Rectal smooth muscle tissue (tissue), 1 donor: ENCODE results near the gene PAN3.

Experiments
- H3K27ac ChIP-seq: one replicate; pipeline ENCODE4 v1.7.0; 2013; ENCODE audit warnings: low read depth, low read length, inconsistent platforms
- H3K27me3 ChIP-seq: one replicate; pipeline ENCODE4 v1.7.0; 2013; ENCODE audit warnings: low read length; ENCODE audit not compliant: control insufficient read depth, insufficient read depth
- H3K36me3 ChIP-seq: one replicate; pipeline ENCODE4 v1.7.0; 2013; ENCODE audit warnings: low read length; ENCODE audit not compliant: control insufficient read depth, insufficient read depth
- H3K4me1 ChIP-seq: one replicate; pipeline ENCODE4 v1.7.0; 2013; ENCODE audit warnings: low read length; ENCODE audit not compliant: control insufficient read depth, insufficient read depth
- H3K4me3 ChIP-seq: one replicate; pipeline ENCODE4 v1.7.0; 2013; ENCODE audit warnings: low read length
- H3K9ac ChIP-seq: one replicate; pipeline ENCODE4 v1.7.0; 2013; ENCODE audit warnings: low read length

The PAN3 gene

DNA sequence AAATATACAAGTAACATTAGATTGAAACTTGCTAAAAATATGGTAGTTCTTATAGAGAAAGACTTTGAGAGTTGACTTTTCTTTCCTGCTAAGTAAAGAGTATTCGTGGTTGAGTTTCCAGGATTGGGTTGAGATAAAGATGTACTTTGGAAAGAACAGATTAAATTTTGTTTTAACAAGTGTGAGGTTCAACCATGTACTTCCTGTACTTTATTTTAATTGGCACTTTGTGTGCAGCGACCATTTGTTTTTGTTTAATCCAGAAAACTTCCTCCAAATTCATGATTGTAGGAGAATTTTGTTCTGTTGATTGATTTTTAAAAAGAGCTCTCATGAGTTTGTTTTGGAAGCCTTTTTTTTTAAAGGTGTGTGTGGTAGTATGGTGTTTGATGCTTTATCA is 46.9 kb downstream of the PAN3 start:
- no peak overlapping the region for H3K9ac ChIP-seq
- no peaks in the 10 kb centered on the region for H3K27me3 ChIP-seq
- H3K27ac ChIP-seq = no peak overlapping the region
- H3K4me1 ChIP-seq = no peaks in the 10 kb centered on the region
- peaks cover 4% of the 10 kb centered on the region for H3K36me3 ChIP-seq
- no peak overlapping the region for H3K4me3 ChIP-seq

DNA sequence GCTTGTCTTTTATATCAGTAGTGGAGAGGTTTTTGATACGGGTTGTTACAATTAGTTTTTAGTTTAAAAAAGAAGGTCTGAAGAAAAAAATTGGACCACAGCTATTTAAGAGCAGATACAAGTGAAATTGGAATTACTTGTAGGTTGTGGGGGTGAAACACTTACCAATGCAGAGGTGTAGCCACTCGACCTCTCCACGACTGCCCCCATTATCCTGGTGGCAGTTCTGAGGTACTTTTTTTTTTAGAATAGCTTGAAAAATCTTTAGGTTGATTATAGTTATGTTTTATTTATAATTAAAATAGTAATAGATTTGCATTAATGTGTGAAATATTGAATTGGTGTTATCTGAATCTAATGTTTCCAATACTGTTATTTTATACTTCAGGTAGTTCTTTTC is 60.7 kb downstream of the PAN3 start:
- no peaks in the 10 kb centered on the region for H3K27me3 ChIP-seq
- H3K27ac ChIP-seq = no peak overlapping the region
- no peak overlapping the region for H3K4me3 ChIP-seq
- no peaks in the 10 kb centered on the region for H3K4me1 ChIP-seq
- H3K9ac ChIP-seq = no peak overlapping the region
- H3K36me3 ChIP-seq = no peaks in the 10 kb centered on the region

DNA sequence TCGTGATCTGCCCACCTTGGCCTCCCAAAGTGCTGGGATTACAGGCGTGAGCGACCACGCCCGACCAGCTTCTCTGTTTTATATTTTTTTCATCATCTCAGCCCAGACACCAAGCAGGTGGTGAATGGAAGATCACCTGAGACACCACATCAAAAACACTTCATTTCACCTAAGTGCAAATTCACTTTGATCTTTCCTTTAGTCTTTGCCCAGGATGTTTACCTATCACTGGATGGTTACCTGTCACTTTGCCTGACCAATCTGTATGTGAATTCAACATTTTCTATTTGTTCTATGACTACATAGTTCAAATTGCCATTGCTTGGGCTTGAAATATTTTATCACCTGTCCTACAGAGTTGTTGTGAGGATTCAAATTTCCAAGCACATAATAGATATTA is 65.7 kb downstream of the PAN3 start:
- Histone ChIP-seq H3K9ac (no peak overlapping the region), H3K36me3 (no peaks in the 10 kb centered on the region), H3K27ac (no peak overlapping the region), H3K4me3 (no peak overlapping the region), H3K4me1 (no peaks in the 10 kb centered on the region), H3K27me3 (no peaks in the 10 kb centered on the region)

DNA sequence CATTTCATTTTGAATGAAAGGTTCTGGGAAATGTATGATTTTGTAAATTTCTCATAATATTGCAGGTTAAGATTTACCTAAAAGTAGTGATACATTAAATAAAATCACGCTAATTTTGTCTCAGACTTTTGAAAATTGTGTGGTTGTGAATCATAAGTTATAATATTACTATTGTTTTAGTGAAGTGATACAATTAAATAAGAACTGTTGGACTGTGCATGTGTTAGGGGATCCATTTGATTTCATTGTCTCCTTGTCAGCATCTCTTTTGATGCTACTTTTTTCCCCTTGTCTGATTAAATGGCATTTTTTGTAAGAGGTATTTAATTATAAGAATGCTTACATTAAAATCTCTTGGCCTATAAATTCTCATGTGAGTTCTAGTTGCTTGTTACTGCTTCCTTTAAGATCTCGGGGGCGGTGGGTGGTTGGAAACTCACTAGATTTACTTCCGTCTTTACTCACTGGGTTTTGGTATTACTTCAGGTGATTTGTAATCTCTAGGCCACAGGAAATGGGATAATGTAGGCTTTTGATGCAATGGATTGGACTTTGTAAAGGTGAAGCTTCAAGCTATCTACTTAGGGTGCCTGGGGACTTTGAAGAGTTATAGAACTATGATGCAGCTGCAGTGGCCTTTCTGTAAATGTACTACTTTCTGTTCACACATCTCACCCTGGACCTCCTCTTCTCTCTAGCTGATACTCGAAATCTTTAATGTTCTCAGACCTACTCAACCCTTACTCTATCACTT is 66.5 kb downstream of the PAN3 start:
- H3K27ac ChIP-seq = no peak overlapping the region
- no peak overlapping the region for H3K4me3 ChIP-seq
- H3K27me3 ChIP-seq = no peaks in the 10 kb centered on the region
- H3K9ac ChIP-seq = no peak overlapping the region
- H3K36me3 ChIP-seq = no peaks in the 10 kb centered on the region
- H3K4me1 ChIP-seq = no peaks in the 10 kb centered on the region

DNA sequence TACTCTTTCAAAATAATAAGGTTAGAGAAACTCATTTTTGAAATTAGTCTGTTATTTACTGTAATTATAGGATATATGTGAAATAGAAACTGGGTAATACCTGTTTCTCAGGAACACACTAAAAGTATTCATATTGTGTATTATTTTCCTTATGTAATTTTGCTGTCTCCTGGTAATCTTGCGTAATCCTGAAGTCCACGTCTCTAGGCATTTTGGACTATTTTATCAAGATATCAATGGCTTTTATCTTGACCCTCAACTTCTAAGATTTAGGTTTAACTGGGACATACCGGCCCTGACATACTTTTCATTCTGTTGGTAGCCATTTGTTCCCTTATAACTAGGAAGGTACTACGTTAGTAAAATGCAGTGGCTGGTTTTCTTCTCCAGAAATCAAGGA is 80.3 kb downstream of the PAN3 start:
- H3K27ac ChIP-seq = no peak overlapping the region
- H3K27me3 ChIP-seq = no peaks in the 10 kb centered on the region
- no peak overlapping the region for H3K9ac ChIP-seq
- no peaks in the 10 kb centered on the region for H3K36me3 ChIP-seq
- no peak overlapping the region for H3K4me3 ChIP-seq
- no peaks in the 10 kb centered on the region for H3K4me1 ChIP-seq

DNA sequence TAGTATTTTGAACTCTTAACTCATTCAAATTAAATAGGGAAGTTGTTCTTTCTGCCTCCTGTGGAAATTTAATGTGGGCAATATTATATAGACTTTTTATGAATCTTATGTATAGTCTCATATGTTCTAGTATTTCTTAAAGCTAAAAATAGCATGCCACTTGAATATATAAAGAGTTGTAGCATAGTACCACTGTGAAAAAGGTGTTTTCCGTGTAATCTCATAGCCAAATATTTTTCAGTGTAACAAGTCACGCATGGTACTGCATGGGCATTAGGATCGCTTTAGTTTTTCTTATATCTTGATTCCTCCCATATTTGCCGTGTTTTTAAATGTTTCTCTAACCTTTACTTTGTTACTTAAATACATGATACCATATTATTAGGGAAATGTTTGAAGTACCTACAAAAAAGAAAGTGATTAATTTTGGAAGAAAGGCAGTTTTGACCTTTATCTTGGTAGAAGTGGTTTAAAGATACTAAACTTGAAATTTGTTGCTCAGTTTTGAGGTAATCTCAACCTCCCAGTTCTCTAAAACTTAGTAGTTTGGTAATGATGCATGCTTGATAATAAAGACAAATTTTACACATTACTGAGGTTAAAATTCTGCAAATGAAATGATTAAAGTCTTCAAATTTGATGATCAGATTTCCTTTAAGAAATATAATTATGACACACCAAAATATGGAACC is 81.2 kb downstream of the PAN3 start:
- H3K36me3 ChIP-seq = no peaks in the 10 kb centered on the region
- H3K4me3 ChIP-seq = no peak overlapping the region
- no peaks in the 10 kb centered on the region for H3K4me1 ChIP-seq
- no peaks in the 10 kb centered on the region for H3K27me3 ChIP-seq
- no peak overlapping the region for H3K27ac ChIP-seq
- no peak overlapping the region for H3K9ac ChIP-seq

DNA sequence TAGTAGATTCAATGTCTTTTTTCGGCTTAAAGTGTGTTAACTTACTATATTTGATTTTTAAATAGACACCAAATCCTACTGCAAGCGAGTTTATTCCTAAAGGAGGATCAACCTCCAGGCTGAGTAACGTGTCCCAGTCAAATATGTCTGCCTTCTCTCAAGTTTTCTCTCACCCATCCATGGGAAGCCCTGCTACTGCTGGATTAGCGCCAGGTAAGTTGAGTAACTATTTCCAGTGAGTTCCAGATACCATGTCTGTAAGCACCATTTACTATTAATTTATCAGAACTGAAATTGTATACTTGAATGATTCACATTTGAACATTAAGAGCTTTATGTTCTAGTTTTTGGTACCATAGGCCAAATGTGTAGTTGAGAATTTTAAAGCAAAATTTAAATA is 81.8 kb downstream of the PAN3 start:
- no peaks in the 10 kb centered on the region for H3K27me3 ChIP-seq
- H3K9ac ChIP-seq = no peak overlapping the region
- no peaks in the 10 kb centered on the region for H3K4me1 ChIP-seq
- no peak overlapping the region for H3K27ac ChIP-seq
- no peak overlapping the region for H3K4me3 ChIP-seq
- H3K36me3 ChIP-seq = no peaks in the 10 kb centered on the region

DNA sequence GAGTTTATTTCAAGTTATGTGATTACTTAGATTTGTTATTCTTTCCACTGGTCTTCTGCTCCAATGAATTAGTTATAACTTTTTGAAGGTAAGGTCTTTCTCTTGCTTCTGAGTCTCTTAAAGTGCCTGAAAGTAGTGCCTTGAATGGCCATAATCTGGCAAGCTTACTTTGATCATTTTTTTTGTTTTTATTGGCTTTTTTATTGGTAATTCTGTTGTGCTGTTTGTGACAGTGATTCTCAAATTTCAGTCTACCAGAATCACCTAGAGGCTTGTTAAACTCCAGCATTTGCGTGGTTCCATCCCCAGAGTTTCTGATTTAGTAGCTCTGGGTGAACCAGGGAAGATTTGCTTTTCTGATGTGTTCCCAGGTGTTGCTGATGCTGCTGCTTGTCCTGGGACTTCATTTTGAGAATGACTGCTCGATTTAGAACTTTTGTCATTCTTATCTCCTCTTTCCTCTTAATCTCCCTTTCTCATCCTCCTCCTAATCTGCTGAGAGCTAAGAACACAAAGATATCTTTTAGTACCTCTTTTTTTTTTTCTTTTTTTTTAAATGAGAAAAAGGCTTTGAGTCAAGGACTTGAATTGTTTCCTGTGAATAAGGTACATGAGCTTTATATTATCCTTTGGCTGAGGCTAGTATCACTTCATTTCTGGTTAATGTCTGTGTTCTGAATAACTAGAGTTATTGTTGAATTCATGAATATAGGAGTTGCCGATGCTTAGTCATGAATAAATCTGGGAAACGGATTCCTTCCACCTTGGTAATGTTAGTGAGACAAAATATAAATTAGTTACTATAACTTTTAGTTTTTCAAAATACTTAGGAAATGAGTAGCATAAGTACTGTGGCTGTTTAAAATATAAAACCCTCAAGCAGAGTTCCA is 91.4 kb downstream of the PAN3 start:
- H3K27me3 ChIP-seq = no peaks in the 10 kb centered on the region
- no peak overlapping the region for H3K27ac ChIP-seq
- no peak overlapping the region for H3K9ac ChIP-seq
- H3K4me3 ChIP-seq = no peak overlapping the region
- H3K36me3 ChIP-seq = peaks cover 2% of the 10 kb centered on the region
- no peaks in the 10 kb centered on the region for H3K4me1 ChIP-seq

DNA sequence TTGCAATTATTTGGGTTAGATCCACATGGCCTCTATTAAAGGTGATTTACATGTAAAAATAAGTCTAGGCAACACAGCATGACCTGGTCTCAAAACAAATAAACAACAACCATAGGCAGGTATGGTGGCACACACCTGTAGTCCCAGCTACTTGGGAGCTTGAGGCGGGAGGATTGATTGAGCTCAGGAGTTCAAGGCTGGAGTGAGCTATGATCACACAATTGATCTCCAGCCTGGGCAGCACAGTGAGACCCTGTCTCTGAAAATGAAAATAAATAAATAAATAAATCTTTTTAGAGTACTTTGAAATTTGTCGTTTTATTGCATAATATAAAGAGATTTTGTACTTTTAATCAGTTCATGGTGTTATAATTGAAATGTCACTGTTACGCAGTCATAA is 93.3 kb downstream of the PAN3 start:
- peaks cover 2% of the 10 kb centered on the region for H3K36me3 ChIP-seq
- no peak overlapping the region for H3K27ac ChIP-seq
- H3K4me1 ChIP-seq = no peaks in the 10 kb centered on the region
- H3K9ac ChIP-seq = no peak overlapping the region
- H3K27me3 ChIP-seq = no peaks in the 10 kb centered on the region
- no peak overlapping the region for H3K4me3 ChIP-seq

DNA sequence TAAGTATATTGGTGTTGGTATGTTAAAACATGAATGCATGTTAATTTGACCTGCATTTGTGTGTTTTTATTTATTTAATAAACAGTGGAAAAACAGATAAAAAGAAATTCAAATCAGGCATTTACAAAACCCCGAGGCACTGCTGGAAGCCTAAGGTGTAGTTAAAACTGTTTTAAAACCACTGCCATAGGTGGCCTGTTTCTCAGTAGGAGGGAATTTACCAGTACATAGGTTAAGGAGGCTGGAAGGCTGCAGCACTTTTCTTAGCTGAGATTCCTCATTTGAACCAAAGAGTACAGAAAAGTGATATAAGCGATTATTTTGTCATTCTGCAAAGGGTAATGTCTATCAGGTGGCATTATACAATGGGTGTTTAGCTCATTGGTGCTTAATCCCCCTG is 99.6 kb downstream of the PAN3 start:
- no peaks in the 10 kb centered on the region for H3K27me3 ChIP-seq
- H3K27ac ChIP-seq = no peak overlapping the region
- H3K4me3 ChIP-seq = no peak overlapping the region
- H3K9ac ChIP-seq = no peak overlapping the region
- H3K4me1 ChIP-seq = no peaks in the 10 kb centered on the region
- no peaks in the 10 kb centered on the region for H3K36me3 ChIP-seq

DNA sequence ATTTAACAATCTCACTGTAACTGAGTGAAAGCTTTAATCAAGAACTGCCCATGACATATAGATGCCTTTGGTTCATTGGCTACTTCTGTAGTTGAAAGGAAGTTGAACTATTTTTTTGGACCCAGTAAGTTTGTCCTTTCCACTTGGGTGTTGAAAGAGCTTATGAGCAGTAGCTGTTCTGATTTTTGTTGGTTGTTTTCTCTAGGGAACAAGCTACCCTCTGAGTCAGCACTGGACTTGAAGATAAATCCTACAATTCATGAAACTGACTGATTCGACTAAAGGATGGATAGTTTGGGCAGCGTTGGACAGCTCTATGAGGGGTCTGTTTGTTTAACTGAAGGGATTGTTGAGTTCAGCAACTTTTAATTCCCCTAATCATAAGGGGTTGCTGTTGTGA is 101.0 kb downstream of the PAN3 start:
- Histone ChIP-seq H3K4me1 (no peaks in the 10 kb centered on the region), H3K4me3 (no peak overlapping the region), H3K36me3 (no peaks in the 10 kb centered on the region), H3K27ac (no peak overlapping the region), H3K27me3 (no peaks in the 10 kb centered on the region), H3K9ac (no peak overlapping the region)

DNA sequence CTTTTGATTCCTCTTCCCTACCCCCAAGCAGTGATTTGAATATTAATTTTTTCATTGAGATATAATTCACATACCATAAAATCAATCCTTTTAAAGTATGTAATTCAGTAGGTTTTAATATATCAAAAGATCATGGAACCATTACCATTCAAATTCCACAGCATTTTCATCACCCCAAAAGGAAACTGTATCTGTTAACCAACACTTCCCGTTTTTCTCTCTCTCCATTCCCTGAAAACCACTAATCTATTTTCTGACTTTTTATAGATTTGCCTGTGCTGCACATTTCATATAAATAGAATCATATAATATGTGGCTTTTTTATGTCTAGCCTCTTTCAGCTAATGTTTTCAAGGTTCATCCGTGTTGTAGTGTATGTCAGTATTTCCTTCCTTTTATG is 107.1 kb downstream of the PAN3 start:
- Histone ChIP-seq H3K4me1 (no peaks in the 10 kb centered on the region), H3K4me3 (no peak overlapping the region), H3K9ac (no peak overlapping the region), H3K27me3 (no peaks in the 10 kb centered on the region), H3K36me3 (no peaks in the 10 kb centered on the region), H3K27ac (no peak overlapping the region)
